T-helper 9 cell (primary cell): Measurements from ENCODE around the gene TCERG1L.
"Not testable (repeated sequence)": the region's sequence is repeated elsewhere in the genome, so short reads cannot be mapped to it uniquely, and the experiment has no call there.

Experiments used
- DNase-seq: peaks from one replicate; pipeline ENCODE4 v3.0.0-alpha.2; 2020

TCERG1L gene

GRCh38 chr10:131141645-131142516 is 169.6 kb downstream of the TCERG1L start:
- DNase-seq: no peak

DNA sequence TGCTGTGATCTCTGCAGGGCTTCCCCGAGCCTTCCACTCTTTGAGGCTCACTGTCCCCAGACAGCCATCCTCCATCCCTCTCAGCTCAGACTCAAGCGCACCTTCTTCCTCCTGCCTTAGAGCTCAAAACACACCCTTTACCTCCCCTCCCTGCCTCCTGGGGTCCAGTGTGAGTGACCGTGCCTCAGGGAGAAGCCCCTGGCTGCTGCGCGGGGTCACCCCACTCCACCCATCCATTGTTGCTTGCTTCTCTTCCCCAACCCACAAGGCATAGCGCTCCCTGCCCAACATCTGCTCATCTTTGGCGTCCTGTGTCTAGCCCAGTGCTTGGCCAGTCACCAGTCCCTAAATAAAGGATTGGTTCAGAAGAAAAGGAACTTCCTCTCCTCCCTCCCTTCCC is 170.3 kb downstream of the TCERG1L start:
- no peak for DNase-seq

- DNase-seq: no peak
Observed at GRCh38 chr10:131140606-131141005, 170.9 kb downstream of the TCERG1L start.

DNA sequence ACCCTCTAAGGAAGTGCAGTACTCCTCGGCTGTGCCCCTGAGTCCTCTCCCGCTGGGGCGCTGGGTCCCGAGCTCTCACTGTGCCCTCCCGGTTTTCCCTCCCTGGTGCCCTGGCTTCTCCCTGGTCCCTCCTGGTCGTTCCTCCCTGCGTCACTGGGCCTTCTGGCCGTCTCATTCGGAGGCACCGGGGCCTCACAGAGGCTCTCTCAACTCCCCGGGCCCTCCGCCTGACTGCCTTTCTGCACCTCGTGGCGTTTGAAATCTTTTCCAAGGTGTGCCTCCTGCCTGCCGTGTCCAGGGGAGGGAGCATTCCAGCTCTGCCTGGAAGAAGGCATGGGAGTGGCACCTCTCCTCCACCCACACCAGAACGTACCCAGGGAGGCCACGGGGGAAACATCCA is 174.3 kb downstream of the TCERG1L start:
- DNase-seq: no peak

DNA sequence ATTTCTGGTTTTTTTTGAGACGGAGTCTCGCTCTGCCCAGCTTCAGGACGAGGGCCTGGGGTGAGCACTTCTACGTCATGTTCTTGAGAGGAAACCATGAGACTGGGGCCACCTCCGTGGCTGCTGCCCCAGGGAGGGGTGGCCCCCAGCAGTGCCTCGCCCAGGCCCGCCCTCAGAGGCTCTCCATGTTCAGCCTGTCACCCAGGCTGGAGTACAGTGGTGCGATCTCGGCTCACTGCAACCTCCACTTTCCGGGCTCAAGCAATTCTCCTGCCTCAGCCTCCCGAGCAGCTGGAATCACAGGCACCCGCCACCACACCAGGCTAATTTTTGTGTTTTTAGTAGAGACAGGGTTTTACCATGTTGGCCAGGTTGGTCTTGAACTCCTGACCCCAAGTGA is 175.2 kb downstream of the TCERG1L start:
- not testable (repeated sequence) for DNase-seq

GRCh38 chr10:131135716-131136115 is 175.8 kb downstream of the TCERG1L start:
- no peak for DNase-seq

DNA sequence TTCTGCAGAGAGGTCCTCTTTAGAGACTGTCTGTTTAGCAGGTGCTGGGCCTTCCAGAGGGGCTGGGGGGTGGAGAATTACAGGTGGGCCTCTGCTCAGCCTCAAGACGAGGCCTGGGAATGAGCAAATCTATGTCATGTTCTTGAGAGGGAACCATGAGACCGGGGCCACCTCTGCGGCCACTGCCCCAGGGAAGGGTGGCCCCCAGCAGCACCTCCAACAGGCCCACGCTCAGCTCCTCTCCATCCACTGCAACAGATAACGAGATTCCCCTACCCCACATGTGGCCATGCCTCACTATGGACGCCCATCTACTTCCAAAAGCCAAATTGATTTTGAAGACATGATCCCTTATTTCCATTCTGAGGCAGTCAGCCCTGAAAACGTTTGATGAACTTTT is 176.9 kb downstream of the TCERG1L start:
- no peak for DNase-seq

- DNase-seq: no peak
Observed at GRCh38 chr10:131134001-131134576, 177.4 kb downstream of the TCERG1L start.

GRCh38 chr10:131132681-131133080 is 178.8 kb downstream of the TCERG1L start:
- DNase-seq: no peak

DNA sequence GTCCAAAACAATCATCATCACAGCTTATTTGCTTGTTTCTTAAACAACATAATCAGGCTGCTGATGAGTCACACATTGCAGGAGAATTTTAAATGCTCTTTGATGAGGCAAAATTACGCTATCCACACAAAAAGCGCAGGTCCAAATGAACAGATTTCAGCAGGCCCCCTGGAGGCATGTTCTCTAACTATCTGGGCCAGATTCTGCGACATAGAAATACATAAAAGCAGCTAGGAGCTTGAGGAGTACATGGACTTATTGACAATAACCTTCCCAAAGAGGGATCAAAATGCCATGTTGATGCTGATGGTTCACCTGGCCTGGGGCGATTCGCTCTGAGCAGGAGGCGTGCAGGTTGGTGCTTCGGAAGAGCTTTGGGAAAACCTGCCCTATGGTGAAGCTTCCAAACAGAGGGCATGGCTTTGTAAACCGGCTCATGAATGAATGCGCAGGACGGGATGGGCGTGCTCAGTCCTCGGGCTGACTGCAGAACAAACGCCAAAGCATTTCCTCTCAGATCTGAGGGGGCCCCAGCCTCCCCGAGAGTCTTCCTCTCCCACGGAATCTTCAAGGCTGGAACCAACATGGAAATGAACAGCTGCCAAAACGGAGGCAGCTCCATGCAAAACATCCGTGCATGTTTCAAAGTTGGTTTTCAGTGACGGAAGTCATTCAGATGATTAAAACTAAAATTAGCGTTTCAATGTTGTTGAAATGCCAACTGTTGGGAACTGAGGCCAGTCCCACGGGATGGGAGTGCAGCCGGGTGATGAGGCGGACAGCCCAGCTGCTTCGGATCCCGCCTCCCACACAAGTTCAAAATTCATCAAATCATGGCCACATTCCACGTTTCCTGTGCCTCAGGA is 179.6 kb downstream of the TCERG1L start:
- DNase-seq: no peak

GRCh38 chr10:131130025-131130424 is 181.5 kb downstream of the TCERG1L start:
- DNase-seq: no peak

GRCh38 chr10:131129544-131129943 is 182.0 kb downstream of the TCERG1L start:
- no peak for DNase-seq

DNA sequence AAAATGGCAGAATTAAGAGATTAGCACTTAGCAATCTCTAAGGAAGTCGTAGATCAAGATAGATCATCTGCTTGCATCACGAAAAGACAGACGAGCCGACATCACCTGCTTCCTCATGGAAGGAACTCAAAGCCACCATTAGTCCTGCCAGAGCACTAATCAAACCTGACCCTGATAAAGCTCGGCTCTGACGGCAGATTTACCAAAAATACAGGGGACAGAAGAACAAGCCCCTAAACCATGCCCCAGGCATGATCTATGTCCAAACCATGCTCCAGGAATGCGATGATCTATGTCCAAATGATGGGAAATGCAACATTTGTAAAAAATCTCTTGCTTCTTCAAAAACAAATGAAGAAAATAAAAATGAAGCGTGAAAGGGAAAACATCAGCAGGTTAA is 182.8 kb downstream of the TCERG1L start:
- DNase-seq: no peak

DNA sequence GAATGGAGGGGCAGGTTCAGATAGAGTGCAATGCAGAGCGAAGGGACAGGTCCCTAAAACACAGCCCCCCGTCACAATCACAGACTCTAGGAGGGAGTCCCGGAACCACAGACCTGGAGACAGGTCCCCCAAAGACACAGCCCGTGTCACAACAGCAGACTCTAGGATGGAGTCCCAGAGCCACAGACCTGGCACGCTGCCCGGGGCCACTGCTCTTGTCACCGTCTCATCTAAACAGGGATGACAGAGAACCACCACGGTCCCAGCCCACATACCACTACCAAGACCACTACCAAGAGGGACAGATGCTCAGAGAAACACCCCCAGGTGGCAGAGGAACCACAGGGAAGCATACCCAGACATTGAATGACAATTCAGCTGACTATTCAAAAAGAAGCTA is 183.9 kb downstream of the TCERG1L start:
- DNase-seq: no peak

DNA sequence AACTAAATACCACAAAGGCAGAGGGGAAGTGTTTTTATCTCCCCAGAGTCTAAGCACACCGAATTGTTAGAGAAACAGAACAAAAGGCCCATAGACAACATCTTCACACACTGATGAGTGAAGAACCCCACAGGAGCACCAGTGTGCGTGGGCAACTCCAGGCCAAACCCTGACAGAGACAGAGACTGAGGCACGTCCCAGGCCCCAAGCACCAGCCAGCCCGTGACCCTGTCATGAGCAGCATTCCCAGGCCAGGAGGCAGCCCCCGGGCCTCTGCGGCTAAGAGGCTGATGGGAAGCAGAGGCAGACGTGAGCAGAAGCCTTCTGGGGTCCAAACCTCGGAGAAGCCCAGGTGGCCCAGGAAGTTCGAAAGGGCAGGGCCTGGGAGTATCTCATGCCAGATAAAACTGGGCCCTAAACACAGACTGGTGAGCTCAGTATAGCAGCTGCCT is 184.4 kb downstream of the TCERG1L start:
- DNase-seq: no peak

DNA sequence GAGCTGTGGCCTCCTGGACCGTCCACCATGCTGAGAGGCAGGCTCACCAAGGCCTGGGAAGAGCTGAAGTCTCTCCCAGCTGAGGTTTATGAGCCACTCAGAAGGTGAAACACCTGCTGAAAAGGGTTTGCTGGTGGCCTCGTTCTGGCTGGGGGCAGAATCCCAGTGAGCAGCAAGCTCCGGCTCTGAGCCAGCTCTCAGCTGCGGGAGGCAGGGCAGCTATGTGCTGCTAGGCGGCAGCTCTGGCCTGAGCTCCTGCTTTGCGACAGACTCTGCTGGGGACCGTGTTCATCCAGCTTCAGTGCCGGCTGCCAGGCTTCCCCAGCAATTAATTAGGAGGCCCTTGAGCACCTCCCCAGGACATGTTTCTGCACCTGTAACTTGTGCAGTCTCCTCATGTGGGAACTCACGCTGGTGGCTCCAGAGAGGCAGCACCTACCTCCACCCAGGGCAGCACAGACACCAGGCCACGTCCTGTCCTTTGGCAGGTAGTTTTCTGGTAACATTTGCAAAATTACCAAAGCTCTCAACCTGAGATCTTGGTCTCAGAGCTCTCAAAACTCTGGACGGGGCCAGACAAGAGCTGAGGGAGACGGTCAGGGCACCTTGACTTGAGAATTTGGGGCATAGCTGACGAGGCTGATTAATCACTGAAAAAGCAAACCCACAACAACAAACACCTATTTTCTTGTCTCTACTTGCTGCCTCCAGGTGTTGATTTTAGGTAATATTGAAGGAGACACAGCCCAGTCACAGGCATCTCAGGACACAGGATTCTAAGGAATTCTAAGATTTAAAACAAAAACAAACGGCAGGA is 185.0 kb downstream of the TCERG1L start:
- DNase-seq: no peak

DNA sequence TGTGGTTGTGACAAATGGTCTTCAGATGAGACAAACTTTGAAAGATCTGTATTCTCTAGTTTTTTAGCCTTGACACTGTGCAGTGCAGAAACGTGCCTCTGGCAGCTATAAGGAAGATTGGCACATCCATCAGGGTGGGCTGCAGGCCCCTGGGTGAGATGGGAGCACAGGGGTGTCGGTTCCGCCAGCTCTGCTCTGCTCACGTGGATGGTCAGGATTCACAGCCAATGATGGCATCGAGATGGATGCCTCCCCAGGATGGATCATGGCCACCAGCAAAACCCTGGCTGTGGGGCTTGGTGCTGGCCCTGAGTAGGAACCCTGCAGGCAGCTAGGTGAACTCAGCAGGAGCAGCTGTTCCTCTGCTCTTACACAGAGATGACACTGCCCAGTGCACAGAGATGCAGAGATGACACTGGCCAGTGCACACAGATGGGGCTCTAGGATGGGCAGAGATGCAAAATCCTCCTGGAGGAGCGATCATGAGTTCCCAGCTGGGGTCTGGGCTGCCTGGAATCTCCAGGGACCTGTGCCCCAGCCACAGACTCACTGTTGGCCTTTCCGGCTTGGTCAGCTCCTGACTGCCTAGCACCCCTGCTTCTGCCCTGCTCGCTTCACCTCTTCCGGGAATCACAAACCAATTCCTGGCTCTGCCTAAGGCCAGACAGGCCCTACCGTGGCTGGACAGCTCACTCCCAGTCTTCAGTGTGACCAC is 185.9 kb downstream of the TCERG1L start:
- DNase-seq: no peak

GRCh38 chr10:131124945-131125344 is 186.6 kb downstream of the TCERG1L start:
- DNase-seq: no peak

- no peak for DNase-seq
Observed at GRCh38 chr10:131123496-131123895, 188.0 kb downstream of the TCERG1L start.

DNA sequence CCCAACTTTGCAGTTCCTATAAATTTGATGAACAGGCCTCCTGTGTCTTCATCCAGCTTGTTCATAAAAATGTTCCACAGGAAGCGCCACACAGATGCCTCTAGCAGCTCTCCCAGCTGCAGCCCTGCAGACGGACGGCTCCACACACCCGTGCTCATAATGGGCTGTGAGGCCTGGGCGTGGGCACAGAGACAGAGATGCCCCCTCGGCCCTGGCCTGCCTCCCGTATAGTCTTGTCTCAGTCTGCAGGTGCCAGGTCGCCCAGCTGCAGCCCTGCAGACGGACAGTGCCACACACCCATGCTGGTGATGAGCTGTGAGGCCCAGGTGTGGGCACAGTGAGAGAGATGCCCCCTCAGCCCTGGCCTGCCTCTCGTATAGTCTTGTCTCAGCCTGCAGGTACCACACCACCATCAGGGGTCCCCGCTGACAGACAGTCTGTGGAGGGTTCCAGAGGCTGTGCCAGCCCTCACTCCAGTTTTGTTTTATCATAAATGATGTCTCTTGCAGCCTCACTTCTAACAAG is 189.9 kb downstream of the TCERG1L start:
- DNase-seq: no peak

GRCh38 chr10:131119626-131120355 is 191.7 kb downstream of the TCERG1L start:
- no peak for DNase-seq
